NCI-H446 (cell line): ENCODE results near the gene CT47A1.
"Not testable (repeated sequence)": the region's sequence is repeated elsewhere in the genome, so short reads cannot be mapped to it uniquely, and the experiment has no call there.

Experiments
- DNase-seq, 2 experiments: peaks; one replicate each; lab custom pipeline; 2025; lab: John Stamatoyannopoulos, UW

CT47A1 gene

GRCh38 chrX:120985660-120986059, at the start of gene CT47A1:
Gene CT47A1 (minus strand): TSS chrX:120985760. CDS start chrX:120985529, 231 bp downstream.
- not testable (repeated sequence) for DNase-seq

GRCh38 chrX:121032531-121032930, 47.0 kb upstream of the CT47A1 start:
- no peak for DNase-seq

DNA sequence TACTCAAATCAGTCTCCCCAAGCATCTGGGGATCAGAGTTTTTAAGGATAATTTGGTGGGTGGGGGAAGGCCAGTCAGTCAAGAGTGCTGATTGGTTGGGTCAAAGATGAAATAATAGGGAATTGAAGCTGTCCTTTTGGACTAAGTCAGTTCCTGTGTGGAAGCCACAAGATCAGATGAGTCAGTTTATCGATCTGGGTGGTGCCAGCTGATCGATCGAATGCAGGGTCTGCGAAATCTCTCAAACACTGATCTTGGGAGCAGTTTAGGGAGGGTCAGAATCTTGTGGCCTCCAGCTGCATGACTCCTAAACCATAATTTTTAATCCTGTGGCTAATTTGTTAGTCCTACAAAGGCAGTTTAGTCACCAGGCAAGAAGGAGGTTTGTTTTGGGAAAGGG, 44.5 kb upstream of the CT47A1 start:
- DNase-seq: no peak

DNA sequence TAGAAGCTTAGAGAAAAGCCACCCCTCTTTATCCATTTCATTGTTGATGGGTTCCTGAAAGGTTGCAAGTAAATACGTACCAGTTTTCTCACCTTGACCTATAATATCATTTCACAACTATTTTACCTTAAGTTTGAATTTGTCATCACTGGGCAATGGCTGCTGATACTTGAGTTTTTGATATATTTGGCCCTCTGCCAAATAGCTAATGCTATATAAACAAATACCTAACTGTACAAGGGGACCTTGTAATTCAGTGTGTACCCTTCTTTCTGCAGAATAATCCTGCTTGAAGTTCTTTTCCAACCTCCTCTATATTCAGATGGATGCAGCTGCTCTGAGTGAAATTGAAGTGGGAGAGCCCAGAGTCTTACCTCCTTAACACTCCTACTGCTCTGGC, 42.9 kb upstream of the CT47A1 start:
- DNase-seq: no peak

DNA sequence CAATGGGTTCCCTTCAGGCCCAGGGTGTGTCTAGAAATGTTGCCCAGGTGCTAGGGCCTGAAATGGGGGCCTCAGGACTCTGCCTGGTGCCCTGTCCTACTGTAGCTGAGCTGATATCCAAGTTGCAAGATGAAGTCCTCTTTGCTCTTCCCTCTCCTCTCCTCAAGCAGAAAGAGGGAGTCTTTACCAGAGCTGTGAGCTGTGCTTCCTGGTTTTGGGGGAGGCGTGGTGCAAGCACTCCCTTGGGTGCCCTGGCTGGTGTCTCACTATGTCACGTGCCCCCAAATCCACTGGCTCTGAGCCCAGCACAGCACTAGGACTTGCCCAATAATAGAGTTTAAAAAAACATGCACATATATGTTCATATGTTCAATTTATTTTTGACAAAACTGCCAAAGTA, 29.3 kb upstream of the CT47A1 start:
- DNase-seq: no peak

DNA sequence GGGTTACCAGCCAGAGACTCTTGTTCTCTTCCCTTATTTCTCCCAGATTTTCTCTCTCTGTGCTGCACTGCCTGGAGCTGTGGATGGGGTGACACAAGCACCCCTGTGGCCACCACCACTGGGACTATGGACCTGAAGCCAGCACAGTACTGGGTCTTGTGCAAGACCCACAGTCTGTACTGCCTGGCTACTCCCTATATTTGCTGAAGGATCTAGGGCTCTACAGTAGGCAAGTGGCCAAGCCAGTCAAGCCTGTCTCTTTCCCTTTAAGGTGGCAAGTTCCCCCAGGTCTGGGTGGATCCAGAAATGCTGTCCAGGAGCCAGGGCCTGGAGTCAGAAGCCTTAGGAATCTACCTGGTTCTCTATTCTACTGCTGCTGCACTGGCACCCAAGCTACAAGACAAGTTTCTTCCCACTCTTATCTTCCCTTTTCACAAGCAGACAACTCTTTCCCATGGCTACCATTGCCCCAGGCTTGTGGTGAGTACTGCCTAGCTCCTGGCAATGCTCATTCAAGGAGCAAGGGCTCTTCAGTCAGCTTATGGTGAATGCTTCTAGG, 28.4 kb upstream of the CT47A1 start:
- DNase-seq: no peak

DNA sequence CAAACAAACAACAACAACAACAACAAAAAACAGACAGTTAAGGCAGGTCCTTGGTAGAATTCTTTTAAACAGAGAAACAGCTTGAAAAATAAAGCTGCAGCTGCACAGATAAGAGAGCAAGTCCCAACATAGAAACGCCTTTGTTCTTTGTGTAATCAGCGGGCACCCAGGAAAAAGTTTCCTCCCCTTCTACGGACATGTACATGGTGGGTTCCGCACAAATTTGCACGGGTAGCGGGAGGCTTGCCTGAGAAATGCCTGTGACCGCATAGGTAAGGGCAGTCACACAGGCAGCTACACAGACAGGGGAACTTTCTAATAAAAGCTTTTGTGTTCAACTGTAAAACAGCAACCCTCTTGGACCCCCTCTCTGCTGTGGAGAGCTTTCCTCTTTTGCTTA, 25.7 kb upstream of the CT47A1 start:
- DNase-seq: no peak

- no peak for DNase-seq
Measured at GRCh38 chrX:121010218-121010617, 24.7 kb upstream of the CT47A1 start.

DNA sequence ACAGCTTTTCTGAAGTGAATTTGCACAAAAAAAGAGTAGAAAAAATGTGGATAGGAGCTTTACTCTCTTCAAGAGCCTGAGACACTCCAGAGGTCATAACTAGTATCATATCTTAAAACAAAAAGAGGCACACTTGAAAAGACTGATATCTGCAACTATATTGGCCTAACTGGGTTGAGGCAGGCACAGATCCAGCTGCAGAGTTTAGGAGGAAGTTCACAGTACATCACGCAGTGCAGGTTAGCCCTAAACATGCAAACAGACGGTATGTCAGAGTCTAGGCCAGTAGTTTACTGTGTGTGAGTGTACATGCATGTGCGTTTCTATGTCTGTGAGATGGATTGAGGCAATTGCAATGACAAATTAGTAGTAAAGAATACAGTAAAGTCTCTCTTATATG, 24.2 kb upstream of the CT47A1 start:
- no peak for DNase-seq

- DNase-seq: no peak
Measured at GRCh38 chrX:121008920-121009319, 23.4 kb upstream of the CT47A1 start.

GRCh38 chrX:121000589-121000988, 15.0 kb upstream of the CT47A1 start:
- no peak for DNase-seq

- no peak for DNase-seq
Measured at GRCh38 chrX:120999413-120999812, 13.9 kb upstream of the CT47A1 start.

DNA sequence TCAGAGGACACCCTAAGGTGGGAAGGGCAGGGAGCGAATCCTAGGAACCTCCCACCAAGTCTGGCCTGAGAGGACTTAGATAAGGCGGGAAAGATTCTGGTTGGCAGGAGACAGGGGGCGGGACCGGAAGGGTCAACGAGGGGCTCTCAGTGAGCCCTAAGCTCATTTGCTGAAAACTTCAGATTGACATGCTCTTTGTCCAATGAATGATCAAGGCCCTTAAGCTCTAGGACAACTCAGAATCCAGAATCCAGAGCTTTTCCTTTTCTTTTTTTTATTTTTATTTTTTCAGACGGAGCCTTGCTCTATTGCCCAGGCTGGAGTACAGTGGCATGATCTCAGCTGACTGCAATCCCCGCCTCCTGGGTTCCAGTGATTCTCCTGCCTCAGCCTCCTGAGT, 29.1 kb downstream of the CT47A1 start, which contains the start of gene CT47A7:
Gene CT47A7 (minus strand): TSS at position 101 of the 400 bp plus-strand sequence. CDS start 255 bp downstream, outside the sequence.
- DNase-seq: not testable (repeated sequence)
